Lower lobe of right lung (tissue), 2 donors: ENCODE measurements around the gene NDUFB6. TPM values are rescaled to one million over a fixed set of nuclear protein-coding genes. Genes with fewer than 3 reads are reported as not detected.

ENCODE experiments used
- ATAC-seq, 2 donors: fragments of 200-7000 bp; cut with Tn5 transposase; one replicate each; pipeline ENCODE4 v1.9.1; 2020 to 2022; ENCODE audit warnings: mild to moderate bottlenecking in 2 of 2, moderate library complexity in 2 of 2
- DNase-seq: peaks from one replicate; pipeline ENCODE4 v3.0.0-alpha.2; 2020
- H3K27ac ChIP-seq: fragments of 200-600 bp; one replicate; pipeline ENCODE4 v1.8.0; 2022
- H3K27me3 ChIP-seq: fragments of 200-600 bp; one replicate; pipeline ENCODE4 v1.8.0; 2022; ENCODE audit warnings: low read depth
- H3K36me3 ChIP-seq: fragments of 200-600 bp; one replicate; pipeline ENCODE4 v1.8.0; 2022; ENCODE audit warnings: mild to moderate bottlenecking
- H3K4me1 ChIP-seq: fragments of 200-600 bp; one replicate; pipeline ENCODE4 v1.8.0; 2022
- H3K4me3 ChIP-seq: fragments of 200-600 bp; one replicate; pipeline ENCODE4 v1.8.0; 2022; ENCODE audit warnings: mild to moderate bottlenecking
- H3K9me3 ChIP-seq: fragments of 200-600 bp; one replicate; pipeline ENCODE4 v1.8.0; 2022
- CTCF ChIP-seq: fragments of 200-600 bp; IDR thresholded peaks from one replicate; pipeline ENCODE4 v1.8.0; 2022; ENCODE audit warnings: antibody characterized with exemption, mild to moderate bottlenecking
- intact Hi-C: fragments of 100-400 bp; cut with DNase I; formaldehyde crosslinking; loops from one replicate; pipeline ENCODE4 v1.11.0; 2022
- total RNA-seq: library from RNA; stranded (reverse); fragmentation: NEBNext Ultra II Directional; extraction: Animal tissue kit (Norgen Biotek cat#: 25700); gene quantifications from one replicate; pipeline ENCODE4 v1.2.1, GENCODE V29; 2021
- donor health status: DM: no; HTN: yes; CAD: no; lungs with severe emphysema.

The NDUFB6 gene
- total RNA-seq, 1 donor from 2014 or later, result 39.0 TPM

GRCh38 chr9:32545884-32546283 is 27.1 kb downstream of the NDUFB6 start:
- peaks cover 34% of the 10 kb centered on the region for H3K36me3 ChIP-seq
- H3K27ac ChIP-seq, result no peak overlapping the region
- DNase-seq, result no peak
- H3K9me3 ChIP-seq, result no peaks in the 10 kb centered on the region
- no peak for ATAC-seq
- intact Hi-C loops, result no loop called here
- TF ChIP-seq CTCF, result no peak
- H3K4me1 ChIP-seq, result peaks cover 13% of the 10 kb centered on the region
- H3K27me3 ChIP-seq, result no peaks in the 10 kb centered on the region
- H3K4me3 ChIP-seq, result no peak overlapping the region

- DNase-seq (no peak), ATAC-seq (no peak)
- intact Hi-C loops, result no loop called here
- H3K36me3 ChIP-seq, result peaks cover 47% of the 10 kb centered on the region
- TF ChIP-seq CTCF, result no peak
- no peak overlapping the region for H3K27ac ChIP-seq
- H3K4me3 ChIP-seq, result no peak overlapping the region
- no peaks in the 10 kb centered on the region for H3K4me1 ChIP-seq
- no peaks in the 10 kb centered on the region for H3K27me3 ChIP-seq
- no peaks in the 10 kb centered on the region for H3K9me3 ChIP-seq
Measured at GRCh38 chr9:32543047-32543446, 29.9 kb downstream of the NDUFB6 start.

- no peak overlapping the region for H3K4me3 ChIP-seq
- DNase-seq, result no peak
- intact Hi-C loops, result no loop called here
- H3K36me3 ChIP-seq, result no peaks in the 10 kb centered on the region
- no peak for TF ChIP-seq CTCF
- no peaks in the 10 kb centered on the region for H3K4me1 ChIP-seq
- no peaks in the 10 kb centered on the region for H3K27me3 ChIP-seq
- no peaks in the 10 kb centered on the region for H3K9me3 ChIP-seq
- ATAC-seq, result no peak
- no peak overlapping the region for H3K27ac ChIP-seq
Measured at GRCh38 chr9:32533816-32534215, 39.1 kb downstream of the NDUFB6 start.

- Histone ChIP-seq H3K27me3 (no peaks in the 10 kb centered on the region), H3K4me3 (no peak overlapping the region), H3K9me3 (no peaks in the 10 kb centered on the region), H3K36me3 (no peaks in the 10 kb centered on the region), H3K4me1 (no peaks in the 10 kb centered on the region), H3K27ac (no peak overlapping the region)
- no peak for TF ChIP-seq CTCF
- intact Hi-C loops, result no loop called here
- no peak for DNase-seq
- ATAC-seq, result no peak
Measured at GRCh38 chr9:32533336-32533735, 39.6 kb downstream of the NDUFB6 start.

GRCh38 chr9:32526707-32527048 is 46.3 kb downstream of the NDUFB6 start:
- H3K27ac ChIP-seq, result peak overlapping the region; percentile 88
- intact Hi-C loops, result no loop called here

More at GRCh38 chr9:32526707-32527048, 46.3 kb downstream of the NDUFB6 start:
- no peak for DNase-seq
- ATAC-seq, result no peak
- Histone ChIP-seq H3K36me3 (no peaks in the 10 kb centered on the region), H3K4me3 (peak overlapping the region; percentile 78), H3K27me3 (no peaks in the 10 kb centered on the region), H3K4me1 (peaks cover 28% of the 10 kb centered on the region), H3K9me3 (no peaks in the 10 kb centered on the region)
- no peak for TF ChIP-seq CTCF
